UCSD-AML1 (cell line): ENCODE measurements around the gene TMEM44.

Experiments used
- DNase-seq: peaks from one replicate; lab custom pipeline; 2025; ENCODE audit not compliant: unreplicated experiment; lab: John Stamatoyannopoulos, UW

The TMEM44 gene

GRCh38 chr3:194582196-194582905, 50.9 kb downstream of the TMEM44 start:
- no peak for DNase-seq

- no peak for DNase-seq
Measured at GRCh38 chr3:194579091-194579606, 54.1 kb downstream of the TMEM44 start.

GRCh38 chr3:194577986-194578905, 55.0 kb downstream of the TMEM44 start:
- DNase-seq, result no peak

GRCh38 chr3:194575484-194576210, 57.6 kb downstream of the TMEM44 start:
- peak; percentile 28 for DNase-seq

- DNase-seq, result no peak
Measured at GRCh38 chr3:194574639-194575483, 58.4 kb downstream of the TMEM44 start.

GRCh38 chr3:194573680-194574437, 59.4 kb downstream of the TMEM44 start:
- DNase-seq, result peak; percentile 36

GRCh38 chr3:194572944-194573491, 60.2 kb downstream of the TMEM44 start:
- DNase-seq, result no peak

- DNase-seq, result no peak
Measured at GRCh38 chr3:194572143-194572789, 61.0 kb downstream of the TMEM44 start.

- no peak for DNase-seq
Measured at GRCh38 chr3:194571491-194572142, 61.6 kb downstream of the TMEM44 start.

GRCh38 chr3:194570898-194571297, 62.3 kb downstream of the TMEM44 start:
- DNase-seq, result no peak

GRCh38 chr3:194570235-194570634, 63.0 kb downstream of the TMEM44 start:
- DNase-seq, result no peak

GRCh38 chr3:194569252-194569651, 64.0 kb downstream of the TMEM44 start:
- DNase-seq, result no peak

GRCh38 chr3:194565597-194566190, 67.5 kb downstream of the TMEM44 start:
- DNase-seq, result no peak

GRCh38 chr3:194562986-194563385, 70.2 kb downstream of the TMEM44 start:
- DNase-seq, result no peak

- DNase-seq, result no peak
Measured at GRCh38 chr3:194561306-194561974, 71.8 kb downstream of the TMEM44 start.

GRCh38 chr3:194560047-194560446, 73.2 kb downstream of the TMEM44 start:
- DNase-seq, result no peak

- DNase-seq, result no peak
Measured at GRCh38 chr3:194559530-194559929, 73.7 kb downstream of the TMEM44 start.
